Neural progenitor cell (in vitro differentiated cells): ENCODE data around the gene DOCK4.

ENCODE experiments used
- CTCF ChIP-seq: fragments of 200-600 bp; sonication (generic); IDR thresholded peaks from 2 replicates; pipeline ENCODE4 v1.5.1; 2017; ENCODE audit warnings: antibody characterized with exemption, mild to moderate bottlenecking
- EZH2 ChIP-seq: fragments of 200-600 bp; sonication (generic); IDR thresholded peaks from 2 replicates; pipeline ENCODE4 v1.6.1; 2017; ENCODE audit warnings: antibody characterized with exemption, mild to moderate bottlenecking, moderate library complexity

GRCh38 chr7:111729483-111729882 is 476.7 kb downstream of the DOCK4 start:
- TF ChIP-seq EZH2 (no peak), CTCF (peak; percentile 12)
